H1 (cell line): Measurements from ENCODE around the gene TAS1R3. TPM values are rescaled to one million over a fixed set of nuclear protein-coding genes. Genes with fewer than 3 reads are reported as not detected.
A peak's percentile ranks its signal among the peaks of the same experiment; 100 is the strongest.

Source experiments
- CTCF ChIA-PET: fragments of 300-600 bp; sonication (Branson Sonifier 250); formaldehyde crosslinking; loops from one replicate; lab custom pipeline; 2021; ENCODE audit not compliant: partially characterized antibody; lab: Charles Lee
- POLR2A ChIA-PET: fragments of 300-600 bp; sonication (Branson Sonifier 250); formaldehyde crosslinking; loops from one replicate; lab custom pipeline; 2021; ENCODE audit warnings: inconsistent platforms; ENCODE audit not compliant: partially characterized antibody; lab: Charles Lee
- DNase-seq, 2 experiments: peaks; one replicate each; pipeline versions ENCODE4 v3.0.0 to v3.0.0-alpha.2; 2010 to 2022; ENCODE audit warnings: low spot score in 2 of 2, low read depth in 1 of 2, mixed read lengths in 1 of 2
- FAIRE-seq: peaks from 2 replicates; lab custom pipeline; 2011; peaks lifted over from hg19 to GRCh38; lab: Jason Lieb, UNC
- H2AFZ ChIP-seq: 2 replicates; pipeline ENCODE4 v1.8.1; 2012; ENCODE audit warnings: low read length, inconsistent platforms
- H2AK5ac ChIP-seq: 2 replicates; pipeline ENCODE4 v1.6.1; 2013; ENCODE audit warnings: low read depth, low read length
- H2BK120ac ChIP-seq: replicated peaks from 2 replicates; pipeline ENCODE3; 2013; ENCODE audit warnings: low read depth, low read length, inconsistent platforms
- H2BK12ac ChIP-seq: 2 replicates; pipeline ENCODE4 v1.6.1; 2013; ENCODE audit warnings: low read depth, low read length
- H2BK15ac ChIP-seq: 2 replicates; pipeline ENCODE4 v1.6.1; 2013; ENCODE audit warnings: low read length
- H2BK20ac ChIP-seq: 2 replicates; pipeline ENCODE4 v1.6.1; 2013; ENCODE audit warnings: low read length
- H2BK5ac ChIP-seq: 2 replicates; pipeline ENCODE4 v1.6.1; 2013; ENCODE audit warnings: low read depth, low read length
- H3K14ac ChIP-seq: 2 replicates; pipeline ENCODE4 v1.6.1; 2013; ENCODE audit warnings: inconsistent platforms; ENCODE audit not compliant: insufficient read length
- H3K18ac ChIP-seq: 2 replicates; pipeline ENCODE4 v1.6.1; 2013; ENCODE audit warnings: low read length; ENCODE audit errors: extremely low read depth
- H3K23ac ChIP-seq: 2 replicates; pipeline ENCODE4 v1.6.1; 2013; ENCODE audit warnings: inconsistent platforms; ENCODE audit not compliant: insufficient read length
- H3K23me2 ChIP-seq: 2 replicates; pipeline ENCODE4 v1.6.1; 2013; ENCODE audit warnings: low read depth, low read length
- H3K27ac ChIP-seq: 2 replicates; pipeline ENCODE4 v1.6.1; 2011; ENCODE audit warnings: low read depth, low read length, inconsistent platforms
- H3K27me3 ChIP-seq, 4 experiments: replicated peaks in 1 of 4; 1 replicate in 1 of 4; 2 replicates in 3 of 4; pipeline versions ENCODE4 v1.6.1 to v1.8.1; 2011 to 2013; ENCODE audit warnings: low read length in 3 of 4, mild to moderate bottlenecking in 3 of 4, inconsistent platforms in 2 of 4, mixed read lengths in 2 of 4, moderate library complexity in 1 of 4; ENCODE audit not compliant: control insufficient read depth in 3 of 4, insufficient read depth in 3 of 4; ENCODE audit errors: extremely low read depth in 1 of 4
- H3K36me3 ChIP-seq, 4 experiments: 2 replicates each; pipeline versions ENCODE4 v1.6.1 to v1.8.1; 2011 to 2013; ENCODE audit warnings: mild to moderate bottlenecking in 4 of 4, low read length in 3 of 4, moderate library complexity in 2 of 4, control low read depth in 1 of 4, inconsistent platforms in 1 of 4; ENCODE audit not compliant: insufficient read depth in 4 of 4, control insufficient read depth in 2 of 4
- H3K4ac ChIP-seq: replicated peaks from 2 replicates; pipeline ENCODE3; 2013; ENCODE audit warnings: low read length, low read depth, mixed read lengths, inconsistent platforms; ENCODE audit not compliant: insufficient read length
- H3K4me1 ChIP-seq, 4 experiments: replicated peaks in 1 of 4; 1 replicate in 1 of 4; 2 replicates in 3 of 4; pipeline versions ENCODE4 v1.6.1 to v1.8.1; 2011 to 2013; ENCODE audit warnings: low read length in 3 of 4, inconsistent platforms in 2 of 4, mixed read lengths in 1 of 4; ENCODE audit not compliant: insufficient read depth in 4 of 4, control insufficient read depth in 3 of 4
- H3K4me2 ChIP-seq, 2 experiments: 2 replicates each; pipeline versions ENCODE4 v1.6.1 to v1.8.1; 2011 to 2013; ENCODE audit warnings: low read depth in 2 of 2, low read length in 2 of 2, control low read depth in 1 of 2, inconsistent platforms in 1 of 2, mild to moderate bottlenecking in 1 of 2; ENCODE audit not compliant: insufficient read depth in 1 of 2
- H3K4me3 ChIP-seq, 4 experiments: fragments of 200-600, 300-600 bp in 1 of 4; sonication (generic), shearing (Covaris generic), sonication (Bioruptor Twin) in 1 of 4; 2 replicates each; pipeline versions ENCODE4 v1.5.1 to v1.8.1; 2011 to 2016; ENCODE audit warnings: low read length in 4 of 4, low read depth in 3 of 4, control low read depth in 2 of 4, inconsistent platforms in 2 of 4, mild to moderate bottlenecking in 2 of 4, mixed read lengths in 1 of 4, moderate library complexity in 1 of 4; ENCODE audit not compliant: insufficient read depth in 2 of 4; ENCODE audit errors: extremely low read depth in 1 of 4
- H3K56ac ChIP-seq: replicated peaks from 2 replicates; pipeline ENCODE3; 2013; ENCODE audit warnings: low read depth, mild to moderate bottlenecking, mixed read lengths, low read length, inconsistent platforms; ENCODE audit not compliant: insufficient read length
- H3K79me1 ChIP-seq: 2 replicates; pipeline ENCODE4 v1.6.1; 2013; ENCODE audit warnings: low read depth, low read length, control low read depth
- H3K79me2 ChIP-seq, 2 experiments: 2 replicates each; pipeline versions ENCODE4 v1.6.1 to v1.8.1; 2012 to 2013; ENCODE audit warnings: low read length in 2 of 2, mild to moderate bottlenecking in 2 of 2, inconsistent platforms in 1 of 2; ENCODE audit not compliant: insufficient read depth in 2 of 2, control insufficient read depth in 1 of 2
- H3K9ac ChIP-seq, 4 experiments: replicated peaks in 1 of 4; 1 replicate in 1 of 4; 2 replicates in 3 of 4; pipeline versions ENCODE4 v1.6.1 to v1.8.1; 2011 to 2013; ENCODE audit warnings: low read depth in 3 of 4, low read length in 3 of 4, control low read depth in 2 of 4, mild to moderate bottlenecking in 2 of 4, moderate library complexity in 2 of 4, inconsistent platforms in 1 of 4; ENCODE audit errors: extremely low read depth in 1 of 4
- H3K9me3 ChIP-seq, 2 experiments: 2 replicates each; pipeline versions ENCODE4 v1.6.1 to v1.8.1; 2012 to 2013; ENCODE audit warnings: mild to moderate bottlenecking in 2 of 2, moderate library complexity in 2 of 2, control low read depth in 1 of 2, inconsistent platforms in 1 of 2, low read depth in 1 of 2, low read length in 1 of 2, mixed read lengths in 1 of 2; ENCODE audit not compliant: insufficient read depth in 2 of 2
- H4K20me1 ChIP-seq, 2 experiments: replicated peaks in 1 of 2; 2 replicates each; pipeline versions ENCODE3 to v1.8.1; 2011 to 2013; ENCODE audit warnings: inconsistent platforms in 2 of 2, low read length in 2 of 2, mild to moderate bottlenecking in 1 of 2; ENCODE audit not compliant: insufficient read depth in 2 of 2, control insufficient read depth in 1 of 2
- H4K5ac ChIP-seq: 2 replicates; pipeline ENCODE4 v1.6.1; 2013; ENCODE audit warnings: low read length, low read depth, mixed read lengths, inconsistent platforms; ENCODE audit not compliant: insufficient read length
- H4K8ac ChIP-seq: 2 replicates; pipeline ENCODE4 v1.8.0; 2013; ENCODE audit warnings: mild to moderate bottlenecking, moderate library complexity, low read length, inconsistent platforms; ENCODE audit not compliant: insufficient read depth; ENCODE audit errors: extremely low read depth
- H4K91ac ChIP-seq: replicated peaks from 2 replicates; pipeline ENCODE3; 2013; ENCODE audit warnings: low read length, mixed read lengths, inconsistent platforms; ENCODE audit not compliant: insufficient read length
- CREB1 ChIP-seq: IDR thresholded peaks from 2 replicates; pipeline ENCODE4 v1.6.1; 2012; ENCODE audit warnings: inconsistent platforms
- CTBP2 ChIP-seq: IDR thresholded peaks from 2 replicates; pipeline ENCODE4 v1.7.0; 2011; ENCODE audit warnings: borderline replicate concordance, mild to moderate bottlenecking, moderate library complexity, mixed read lengths, low read length; ENCODE audit not compliant: insufficient read depth, insufficient read length
- FOSL1 ChIP-seq: IDR thresholded peaks from 2 replicates; pipeline ENCODE4 v1.6.1; 2011; ENCODE audit warnings: mild to moderate bottlenecking, low read depth, low read length, moderate library complexity; ENCODE audit not compliant: insufficient read depth
- GABPA ChIP-seq: IDR thresholded peaks from 2 replicates; pipeline ENCODE4 v1.6.1; 2011; ENCODE audit warnings: mild to moderate bottlenecking, low read length, moderate library complexity, borderline replicate concordance; ENCODE audit not compliant: insufficient read depth
- HDAC6 ChIP-seq: IDR thresholded peaks from one replicate; pipeline ENCODE4 v1.7.1; 2012; ENCODE audit warnings: low read depth, mild to moderate bottlenecking, inconsistent platforms, low read length, moderate library complexity
- KDM1A ChIP-seq: fragments of 200-600, 300-600 bp; sonication (generic); IDR thresholded peaks from 2 replicates; pipeline ENCODE4 v1.7.1; 2016; ENCODE audit warnings: mild to moderate bottlenecking, low read length, borderline replicate concordance
- NANOG ChIP-seq: IDR thresholded peaks from 2 replicates; pipeline ENCODE4 v1.6.1; 2011; ENCODE audit warnings: low read length, low read depth, mild to moderate bottlenecking, inconsistent platforms; ENCODE audit not compliant: insufficient read depth, poor library complexity, severe bottlenecking
- SIN3A ChIP-seq, 2 experiments: IDR thresholded peaks in 1 of 2; conservative IDR thresholded peaks in 1 of 2; 2 replicates each; pipeline ENCODE4 v1.6.1; 2011 to 2012; ENCODE audit warnings: low read length in 2 of 2, improper control_type of control experiment in 1 of 2, low read depth in 1 of 2, mild to moderate bottlenecking in 1 of 2
- SP2 ChIP-seq: IDR thresholded peaks from 2 replicates; pipeline ENCODE4 v1.6.1; 2012; ENCODE audit warnings: mild to moderate bottlenecking, low read length, inconsistent platforms
- TAF1 ChIP-seq: IDR thresholded peaks from 2 replicates; pipeline ENCODE4 v1.6.1; 2011; ENCODE audit warnings: mild to moderate bottlenecking, low read depth, low read length
- whole genome bisulfite sequencing, 2 experiments: shearing (Covaris generic) in 1 of 2; methylation state at CpG; one replicate each; pipeline versions ENCODE4 v1.1.6 to v1.1.7; 2013 to 2015; ENCODE audit warnings: low lambda C conversion rate in 2 of 2, mixed read lengths in 2 of 2, inconsistent platforms in 1 of 2, low coverage in 1 of 2, missing lambda C conversion rate in 1 of 2; ENCODE audit not compliant: insufficient replicate concordance in 2 of 2, insufficient coverage in 1 of 2, insufficient read length in 1 of 2; ENCODE audit errors: extremely low coverage in 1 of 2, missing lambda C conversion rate in 1 of 2; 5-methylcytosine and 5-hydroxymethylcytosine counted together
- polyA plus RNA-seq, 7 experiments: library from polyadenylated mRNA; depleted of rRNA in 3 of 7; stranded (reverse) in 5 of 7; unstranded in 2 of 7; fragments of >200 nt in 5 of 7; fragments of 200-250 nt in 2 of 7; gene quantifications; 1 replicate in 5 of 7; 2 replicates in 1 of 7; 4 replicates in 1 of 7; pipeline versions ENCODE4 v1.2.1 to v1.2.3, GENCODE V29; 2011 to 2013; ENCODE audit warnings: missing spikeins in 2 of 7, mixed read lengths in 2 of 7
- total RNA-seq: library from RNA; stranded (reverse); fragmentation: NEBNext Ultra II Directional; extraction: Animal tissue kit (Norgen Biotek cat#: 25700); gene quantifications from 2 replicates; pipeline ENCODE4 v1.2.1, GENCODE V29; 2021

Gene TAS1R3
- total and polyA plus RNA-seq, 2 of the 8 experiments (the other 6 are each of a cell fraction or from before 2014, with no cell fraction given) = 0.03 to 0.19 TPM

GRCh38 chr1:1307923-1308755, 22.9 kb upstream of the TAS1R3 start, which contains the start of the genes ACAP3 and PUSL1:
Gene ACAP3, minus strand, starts transcription at chr1:1307930. Its CDS starts 115 bp downstream, at chr1:1307815.
Gene PUSL1, plus strand, starts transcription at chr1:1308597. Its CDS starts 47 bp downstream, at chr1:1308644.
- Histone ChIP-seq H4K5ac (peak within 1 kb of the TSS; percentile 83), H3K4ac (peak within 1 kb of the TSS; percentile 69), H2BK20ac (no peak within 1 kb of the TSS), H3K27ac (no peak within 1 kb of the TSS; the same call in 1 of the 2 replicates), H2BK5ac (peak within 1 kb of the TSS; percentile 66; the same call in 1 of the 2 replicates), H2BK15ac (0 out of 2 replicates have a peak within 1 kb of the TSS, but pooled peaks have one; percentile 21), H2AFZ (peak within 1 kb of the TSS; percentile 70; the same call in 1 of the 2 replicates), H3K27me3 (peaks cover 0 to 4% (median 1%) of the 10 kb centered on the region in 4 experiments; a peak in 1 of 7 replicates), H3K14ac (no peak within 1 kb of the TSS), H3K23me2 (peaks cover 21% of the 10 kb centered on the region; the same call in 1 of the 2 replicates), H3K56ac (peak within 1 kb of the TSS; percentile 46), H4K20me1 (peaks cover 5 to 28% of the 10 kb centered on the region in 2 experiments), H3K9me3 (no peaks in the 10 kb centered on the region), H3K79me2 (peaks cover 0 to 6% of the 10 kb centered on the region in 2 experiments; a peak in 1 of 4 replicates), H3K79me1 (peaks cover 4% of the 10 kb centered on the region), H2AK5ac (no peak within 1 kb of the TSS), H4K91ac (peak within 1 kb of the TSS; percentile 85), H2BK120ac (no peak within 1 kb of the TSS), H3K4me1 (peaks cover 0 to 40% (median 31%) of the 10 kb centered on the region in 4 experiments; a peak in 6 of 7 replicates), H2BK12ac (peak within 1 kb of the TSS; percentile 75; the same call in 1 of the 2 replicates), H3K36me3 (peaks cover 5 to 25% (median 18%) of the 10 kb centered on the region in 4 experiments; a peak in 7 of 8 replicates), H3K9ac (peak within 1 kb of the TSS; percentile 45 to 71 (median 60); a peak in 6 of 7 replicates), H3K23ac (peak within 1 kb of the TSS; percentile 59), H3K4me2 (peak within 1 kb of the TSS; percentile 66 to 95), H3K4me3 (peak within 1 kb of the TSS; percentile 77 to 98 (median 87)), H4K8ac (no peak within 1 kb of the TSS; the same call in none of the 2 replicates), H3K18ac (peak within 1 kb of the TSS; percentile 60)
- CTCF ChIA-PET = interaction anchor here (0.8 kb wide), 1 partner anchor 16 kb away, joined by 3 read pairs; no protein-coding TSS in a partner anchor
- FAIRE-seq (no peak), DNase-seq (peak in 1 of 2 experiments; percentile 87)
- POLR2A ChIA-PET = no interaction called here
- WGBS, 2 experiments = 1% methylated on average over 64 of the region's 131 CpGs; no CpG with 5 or more reads in 1 of the 2 experiments
- no peak for TF ChIP-seq HDAC6
- peak; percentile 11 for TF ChIP-seq NANOG
- peak; percentile 41; the same call in 1 of the 2 replicates for TF ChIP-seq CREB1
- TF ChIP-seq TAF1 = 0 out of 2 replicates have a peak, but pooled peaks have one; percentile 17
- TF ChIP-seq SIN3A (conservative IDR thresholded peaks at IDR 0.05 in 1 of 2, IDR thresholded peaks at IDR 0.05 in 1 of 2; ENCODE audit: low read depth in 1 of 2, low read length in 2 of 2) = peak; percentile 62 to 97; a peak in 2 of 4 replicates
- no peak for TF ChIP-seq SP2
- no peak for TF ChIP-seq GABPA
- no peak for TF ChIP-seq KDM1A
- peak; percentile 75 for TF ChIP-seq CTBP2
- no peak for TF ChIP-seq FOSL1
